Hypothalamus (tissue), 51 donors: Measurements from ENCODE around the gene R3HDM2.

Source experiments
- DNase-seq, 51 donors: peaks; one replicate each; lab custom pipeline; 2025; lab: John Stamatoyannopoulos, UW

The R3HDM2 gene

GRCh38 chr12:57430931-57431566, at the start of gene R3HDM2:
R3HDM2 (minus strand) TSS chr12:57431043; CDS start chr12:57310428, 120,615 bp downstream.
- DNase-seq, result peak; percentile 44 to 96 (median 87)

- DNase-seq, result peak in 1 of 51 donors; percentile 2
Observed at GRCh38 chr12:57479376-57480115, 48.7 kb upstream of the R3HDM2 start, which contains the start of gene ARHGAP9. ARHGAP9 (minus strand) TSS chr12:57479866; CDS start chr12:57479406, 460 bp downstream.

GRCh38 chr12:57479043-57479375, 48.2 kb upstream of the R3HDM2 start:
- no peak for DNase-seq

GRCh38 chr12:57477710-57478681, 47.2 kb upstream of the R3HDM2 start:
- peak in 3 of 51 donors; percentile 9 to 13 (median 11) for DNase-seq

- no peak for DNase-seq
Observed at GRCh38 chr12:57476993-57477709, 46.3 kb upstream of the R3HDM2 start.

GRCh38 chr12:57476162-57476992, 45.5 kb upstream of the R3HDM2 start:
- no peak for DNase-seq

- DNase-seq, result peak in 3 of 51 donors; percentile 12 to 32 (median 13)
Observed at GRCh38 chr12:57475271-57476161, 44.7 kb upstream of the R3HDM2 start.

- DNase-seq, result no peak
Observed at GRCh38 chr12:57474862-57475261, 44.0 kb upstream of the R3HDM2 start.

- no peak for DNase-seq
Observed at GRCh38 chr12:57474430-57474829, 43.6 kb upstream of the R3HDM2 start.

- no peak for DNase-seq
Observed at GRCh38 chr12:57473886-57474285, 43.0 kb upstream of the R3HDM2 start.

- DNase-seq, result no peak
Observed at GRCh38 chr12:57473392-57473791, 42.5 kb upstream of the R3HDM2 start.

- no peak for DNase-seq
Observed at GRCh38 chr12:57472391-57472790, 41.5 kb upstream of the R3HDM2 start.

- no peak for DNase-seq
Observed at GRCh38 chr12:57471661-57472060, 40.8 kb upstream of the R3HDM2 start.

GRCh38 chr12:57470970-57471656, 40.3 kb upstream of the R3HDM2 start:
- no peak for DNase-seq

- DNase-seq, result no peak
Observed at GRCh38 chr12:57470286-57470969, 39.6 kb upstream of the R3HDM2 start.

GRCh38 chr12:57469296-57470164, 38.7 kb upstream of the R3HDM2 start:
- DNase-seq, result no peak
